ENCODE data around the gene NR5A2.

DNA sequence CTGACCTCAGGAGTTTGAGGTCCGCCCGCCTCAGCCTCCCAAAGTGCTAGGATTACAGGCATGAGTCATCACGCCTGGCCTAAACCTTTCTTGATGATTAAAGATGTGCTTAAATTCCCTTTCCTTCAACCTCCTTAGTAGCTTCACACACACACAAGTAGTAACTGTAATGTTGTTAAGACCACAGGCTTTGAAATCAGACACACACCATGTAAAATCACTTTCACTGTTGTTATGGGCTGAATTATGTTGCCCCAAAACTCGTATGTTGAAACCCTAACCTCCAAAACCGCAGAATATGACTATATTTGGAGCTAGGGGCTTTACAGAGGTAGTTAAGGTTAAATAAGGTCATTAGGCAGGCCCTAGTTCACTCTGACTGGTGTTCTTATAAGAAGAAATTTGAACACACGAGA is 180.2 kb downstream of the NR5A2 start:
- TF ChIP-seq EZH2 (IDR thresholded peaks at IDR 0.05; ENCODE audit: low read depth) = no peak
- TF ChIP-seq, protein P1, sequence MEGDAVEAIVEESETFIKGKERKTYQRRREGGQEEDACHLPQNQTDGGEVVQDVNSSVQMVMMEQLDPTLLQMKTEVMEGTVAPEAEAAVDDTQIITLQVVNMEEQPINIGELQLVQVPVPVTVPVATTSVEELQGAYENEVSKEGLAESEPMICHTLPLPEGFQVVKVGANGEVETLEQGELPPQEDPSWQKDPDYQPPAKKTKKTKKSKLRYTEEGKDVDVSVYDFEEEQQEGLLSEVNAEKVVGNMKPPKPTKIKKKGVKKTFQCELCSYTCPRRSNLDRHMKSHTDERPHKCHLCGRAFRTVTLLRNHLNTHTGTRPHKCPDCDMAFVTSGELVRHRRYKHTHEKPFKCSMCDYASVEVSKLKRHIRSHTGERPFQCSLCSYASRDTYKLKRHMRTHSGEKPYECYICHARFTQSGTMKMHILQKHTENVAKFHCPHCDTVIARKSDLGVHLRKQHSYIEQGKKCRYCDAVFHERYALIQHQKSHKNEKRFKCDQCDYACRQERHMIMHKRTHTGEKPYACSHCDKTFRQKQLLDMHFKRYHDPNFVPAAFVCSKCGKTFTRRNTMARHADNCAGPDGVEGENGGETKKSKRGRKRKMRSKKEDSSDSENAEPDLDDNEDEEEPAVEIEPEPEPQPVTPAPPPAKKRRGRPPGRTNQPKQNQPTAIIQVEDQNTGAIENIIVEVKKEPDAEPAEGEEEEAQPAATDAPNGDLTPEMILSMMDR (conservative IDR thresholded peaks at IDR 0.05) = no peak

Measured in PC-9 (cell line).